Neuronal stem cell (in vitro differentiated cells): ENCODE results near the gene EVA1A.

Experiments
- DNase-seq: peaks from one replicate; pipeline ENCODE4 v3.0.0-alpha.2; 2013; ENCODE audit warnings: low spot score
- H2AFZ ChIP-seq: one replicate; pipeline ENCODE4 v1.6.1; 2013; ENCODE audit warnings: mild to moderate bottlenecking, low read length, inconsistent platforms
- H2AK5ac ChIP-seq: 2 replicates; pipeline ENCODE4 v1.6.1; 2013; ENCODE audit warnings: low read depth, mild to moderate bottlenecking, inconsistent platforms, low read length, moderate library complexity, mixed read lengths
- H2BK120ac ChIP-seq: 2 replicates; pipeline ENCODE4 v1.6.1; 2013; ENCODE audit warnings: low read depth, mild to moderate bottlenecking, inconsistent platforms, low read length, moderate library complexity, mixed read lengths
- H2BK12ac ChIP-seq: one replicate; pipeline ENCODE4 v1.6.1; 2013; ENCODE audit warnings: low read length, inconsistent platforms
- H2BK15ac ChIP-seq: 2 replicates; pipeline ENCODE4 v1.6.1; 2013; ENCODE audit warnings: mild to moderate bottlenecking, low read length, inconsistent platforms, mixed read lengths
- H2BK5ac ChIP-seq: one replicate; pipeline ENCODE4 v1.6.1; 2013; ENCODE audit warnings: inconsistent platforms, mild to moderate bottlenecking, low read length, moderate library complexity
- H3K14ac ChIP-seq: one replicate; pipeline ENCODE4 v1.6.1; 2013; ENCODE audit warnings: low read length, inconsistent platforms
- H3K18ac ChIP-seq: 2 replicates; pipeline ENCODE4 v1.6.1; 2013; ENCODE audit warnings: low read length, inconsistent platforms
- H3K23ac ChIP-seq: 2 replicates; pipeline ENCODE4 v1.6.1; 2013; ENCODE audit warnings: low read depth, mild to moderate bottlenecking, mixed read lengths, low read length, inconsistent platforms; ENCODE audit not compliant: poor library complexity
- H3K27ac ChIP-seq: replicated peaks from 3 replicates; pipeline ENCODE4 v1.5.1; 2013; ENCODE audit warnings: low read length, inconsistent platforms
- H3K27me3 ChIP-seq, 3 experiments: 2 replicates each; pipeline ENCODE4 v1.6.1; 2013; ENCODE audit warnings: low read length in 3 of 3, mild to moderate bottlenecking in 2 of 3, inconsistent platforms in 1 of 3, low read depth in 1 of 3, mixed read lengths in 1 of 3, moderate library complexity in 1 of 3; ENCODE audit not compliant: control insufficient read depth in 3 of 3, insufficient read depth in 3 of 3
- H3K36me3 ChIP-seq, 2 donors: replicated peaks in 1 of 2; 2 replicates each; pipeline ENCODE4 v1.6.1; 2013; ENCODE audit warnings: low read length in 2 of 2; ENCODE audit not compliant: control insufficient read depth in 2 of 2, insufficient read depth in 2 of 2
- H3K4ac ChIP-seq: 2 replicates; pipeline ENCODE4 v1.6.1; 2013; ENCODE audit warnings: inconsistent platforms, mild to moderate bottlenecking, low read length, moderate library complexity
- H3K4me1 ChIP-seq, 2 donors: 1 replicate in 1 of 2; 2 replicates in 1 of 2; pipeline ENCODE4 v1.6.1; 2013; ENCODE audit warnings: low read length in 2 of 2, low read depth in 1 of 2; ENCODE audit not compliant: control insufficient read depth in 2 of 2, insufficient read depth in 1 of 2
- H3K4me2 ChIP-seq: one replicate; pipeline ENCODE4 v1.6.1; 2013; ENCODE audit warnings: mild to moderate bottlenecking, low read length, inconsistent platforms; ENCODE audit not compliant: insufficient read depth, poor library complexity, severe bottlenecking
- H3K4me3 ChIP-seq, 2 donors: 2 replicates each; pipeline ENCODE4 v1.5.1; 2013; ENCODE audit warnings: low read length in 2 of 2, mild to moderate bottlenecking in 2 of 2, inconsistent platforms in 1 of 2, moderate library complexity in 1 of 2
- H3K79me1 ChIP-seq: one replicate; pipeline ENCODE4 v1.6.1; 2013; ENCODE audit warnings: low read depth, mild to moderate bottlenecking, inconsistent platforms, low read length, moderate library complexity
- H3K9ac ChIP-seq: one replicate; pipeline ENCODE4 v1.6.1; 2013; ENCODE audit warnings: mild to moderate bottlenecking, low read depth, low read length, inconsistent platforms; ENCODE audit not compliant: poor library complexity
- H3K9me3 ChIP-seq, 2 donors: replicated peaks in 1 of 2; 2 replicates each; pipeline versions ENCODE3 to v1.6.1; 2013; ENCODE audit warnings: low read length in 2 of 2, mild to moderate bottlenecking in 2 of 2, inconsistent platforms in 1 of 2, low read depth in 1 of 2, mixed read lengths in 1 of 2, moderate library complexity in 1 of 2; ENCODE audit not compliant: control insufficient read depth in 2 of 2, insufficient read depth in 1 of 2
- H4K8ac ChIP-seq: one replicate; pipeline ENCODE4 v1.6.1; 2013; ENCODE audit warnings: low read depth, mild to moderate bottlenecking, inconsistent platforms, low read length, moderate library complexity
- H4K91ac ChIP-seq: one replicate; pipeline ENCODE4 v1.6.1; 2013; ENCODE audit warnings: low read length, low read depth, mild to moderate bottlenecking, inconsistent platforms; ENCODE audit not compliant: poor library complexity
- WGBS, 2 donors: extraction: QIAGEN DNeasy Blood & Tissue Kit; methylation state at CpG; one replicate each; pipeline ENCODE4 v1.1.7; 2013; ENCODE audit warnings: missing lambda C conversion rate in 2 of 2, mixed read lengths in 1 of 2; ENCODE audit not compliant: insufficient read length in 2 of 2, insufficient replicate concordance in 1 of 2; ENCODE audit errors: extremely low coverage in 2 of 2; 5-methylcytosine and 5-hydroxymethylcytosine counted together

EVA1A gene

DNA sequence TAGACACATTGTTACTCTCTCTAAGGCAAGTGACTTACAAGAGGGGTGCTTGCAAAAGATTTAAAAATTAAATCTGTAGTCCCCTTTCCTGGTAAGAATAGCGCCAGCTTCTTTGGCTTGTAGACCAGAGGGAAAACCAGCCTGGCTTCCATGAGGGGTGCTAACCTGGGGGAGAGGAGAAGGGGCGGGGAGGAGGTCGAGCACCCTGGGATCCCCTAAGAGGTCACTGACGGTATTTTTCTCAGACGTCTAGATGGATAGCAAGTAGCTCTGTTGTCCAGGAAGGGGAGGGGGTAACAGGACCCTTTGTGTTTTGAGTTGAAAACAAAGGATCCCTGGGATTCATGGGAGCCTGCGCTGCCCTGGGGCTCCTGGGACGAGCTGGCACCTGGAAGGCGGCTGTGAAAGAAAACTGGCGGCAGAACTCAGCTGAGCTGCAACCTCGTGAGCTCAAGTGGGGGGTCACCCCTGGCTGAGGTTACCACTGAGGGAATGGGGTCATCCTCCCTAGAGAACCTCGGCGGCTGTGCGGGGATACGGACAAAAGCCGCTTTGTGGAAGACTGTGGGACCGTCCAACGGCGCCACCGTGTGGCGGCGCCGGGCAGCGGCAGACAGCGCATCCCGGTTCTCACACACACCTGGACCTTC lies 48.1 kb upstream of the EVA1A start:
- no peaks in the 10 kb centered on the region for H3K27me3 ChIP-seq
- no peaks in the 10 kb centered on the region for H3K79me1 ChIP-seq
- H3K27ac ChIP-seq, result peak overlapping the region; percentile 25
- no peaks in the 10 kb centered on the region for H3K36me3 ChIP-seq
- H3K4me1 ChIP-seq, result peaks cover 12 to 28% of the 10 kb centered on the region in 2 donors
- H2BK5ac ChIP-seq, result no peak overlapping the region
- H2AFZ ChIP-seq, result peak overlapping the region; percentile 36
- peaks cover 0 to 4% of the 10 kb centered on the region in 2 donors for H3K9me3 ChIP-seq
- no peak overlapping the region for H3K4ac ChIP-seq
- no peak overlapping the region for H2AK5ac ChIP-seq
- peak overlapping the region; percentile 80 for H3K4me2 ChIP-seq
- peak overlapping the region; percentile 13 to 76 for H3K4me3 ChIP-seq
- no peak overlapping the region for H2BK120ac ChIP-seq
- no peak overlapping the region for H4K91ac ChIP-seq
- peak; percentile 67 for DNase-seq
- no peak overlapping the region for H2BK15ac ChIP-seq
- H3K14ac ChIP-seq, result no peak overlapping the region
- H3K23ac ChIP-seq, result no peak overlapping the region
- no peak overlapping the region for H4K8ac ChIP-seq
- H3K18ac ChIP-seq, result peak overlapping the region; percentile 86
- peak overlapping the region; percentile 49 for H2BK12ac ChIP-seq
- no CpG with 5 or more reads among the region's 25 CpGs for WGBS, 2 donors
- no peak overlapping the region for H3K9ac ChIP-seq

DNA sequence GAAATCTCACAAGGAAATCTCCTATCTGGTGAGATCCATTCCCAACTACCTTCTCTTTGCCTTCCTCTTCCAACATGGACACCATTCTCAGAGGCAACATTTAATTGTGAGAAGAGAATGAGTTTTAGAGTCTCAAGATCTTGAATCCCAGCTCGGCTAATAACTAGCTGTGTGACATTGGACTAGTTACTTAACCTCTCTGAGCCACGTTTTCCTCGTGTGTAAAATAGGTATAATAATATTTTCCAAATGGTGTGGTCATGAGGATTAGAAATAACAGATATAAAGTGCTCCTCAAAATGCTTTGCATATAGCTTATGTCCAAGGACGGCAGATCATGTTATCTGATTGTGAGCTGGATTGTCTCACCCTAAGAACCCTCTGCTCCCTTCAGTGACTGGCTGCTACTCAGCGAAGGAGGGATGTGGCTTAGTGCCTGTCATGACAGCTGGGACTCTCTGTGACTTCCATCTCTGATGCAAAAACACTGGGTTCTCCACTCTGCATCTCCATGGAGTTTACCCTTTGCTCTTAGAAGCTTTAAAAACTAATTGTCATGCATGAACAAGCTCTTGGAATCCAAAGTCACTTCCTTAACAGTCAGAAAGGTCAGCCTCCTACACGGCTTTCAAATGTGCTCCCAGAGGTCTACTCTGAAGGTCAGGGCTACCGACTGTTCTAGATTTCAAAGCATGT lies 47.4 kb upstream of the EVA1A start:
- Histone ChIP-seq H4K8ac (no peak overlapping the region), H2BK120ac (no peak overlapping the region), H3K4ac (no peak overlapping the region), H3K9me3 (peaks cover 0 to 4% of the 10 kb centered on the region in 2 donors), H3K4me2 (peak overlapping the region; percentile 80), H3K18ac (no peak overlapping the region), H3K23ac (no peak overlapping the region), H3K79me1 (no peaks in the 10 kb centered on the region), H2BK5ac (no peak overlapping the region), H3K9ac (no peak overlapping the region), H4K91ac (no peak overlapping the region), H3K27me3 (no peaks in the 10 kb centered on the region), H3K14ac (no peak overlapping the region), H2BK12ac (no peak overlapping the region), H3K36me3 (no peaks in the 10 kb centered on the region), H2AFZ (no peak overlapping the region), H3K27ac (no peak overlapping the region), H3K4me1 (peaks cover 12 to 28% of the 10 kb centered on the region in 2 donors), H2BK15ac (no peak overlapping the region), H3K4me3 (no peak overlapping the region), H2AK5ac (no peak overlapping the region)
- no CpG with 5 or more reads among the region's 7 CpGs for WGBS, 2 donors
- DNase-seq, result peak; percentile 52

DNA sequence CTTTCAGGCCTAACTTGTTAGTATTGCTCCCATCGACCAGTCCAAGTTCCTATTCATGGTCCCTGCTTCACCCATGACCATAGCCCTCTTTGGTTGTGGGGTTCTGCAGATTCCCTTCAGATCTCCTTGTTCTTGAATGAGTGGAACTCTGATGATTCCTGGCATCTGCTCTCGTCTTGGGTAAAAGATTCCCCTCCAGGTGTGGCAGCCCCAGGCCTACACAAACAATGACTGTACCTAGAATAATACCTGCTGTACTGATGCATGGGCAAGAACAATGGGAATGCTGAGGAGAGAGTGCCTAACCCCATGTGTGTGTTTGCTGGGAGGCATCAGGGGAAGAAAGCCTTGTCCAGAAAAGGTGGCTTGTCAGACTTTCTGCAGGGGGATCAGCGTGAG lies 46.7 kb upstream of the EVA1A start:
- Histone ChIP-seq H3K4me2 (no peak overlapping the region), H2BK5ac (no peak overlapping the region), H2BK12ac (no peak overlapping the region), H3K4me1 (peaks cover 7 to 24% of the 10 kb centered on the region in 2 donors), H3K9me3 (peaks cover 0 to 4% of the 10 kb centered on the region in 2 donors), H3K27me3 (no peaks in the 10 kb centered on the region), H3K18ac (no peak overlapping the region), H2BK120ac (no peak overlapping the region), H2AFZ (no peak overlapping the region), H3K9ac (no peak overlapping the region), H3K36me3 (no peaks in the 10 kb centered on the region), H2BK15ac (no peak overlapping the region), H3K14ac (no peak overlapping the region), H4K91ac (no peak overlapping the region), H3K27ac (no peak overlapping the region), H2AK5ac (no peak overlapping the region), H4K8ac (no peak overlapping the region), H3K4ac (no peak overlapping the region), H3K79me1 (no peaks in the 10 kb centered on the region), H3K23ac (no peak overlapping the region), H3K4me3 (no peak overlapping the region)
- DNase-seq, result no peak
- WGBS, 2 donors, result no CpG with 5 or more reads among the region's 3 CpGs

DNA sequence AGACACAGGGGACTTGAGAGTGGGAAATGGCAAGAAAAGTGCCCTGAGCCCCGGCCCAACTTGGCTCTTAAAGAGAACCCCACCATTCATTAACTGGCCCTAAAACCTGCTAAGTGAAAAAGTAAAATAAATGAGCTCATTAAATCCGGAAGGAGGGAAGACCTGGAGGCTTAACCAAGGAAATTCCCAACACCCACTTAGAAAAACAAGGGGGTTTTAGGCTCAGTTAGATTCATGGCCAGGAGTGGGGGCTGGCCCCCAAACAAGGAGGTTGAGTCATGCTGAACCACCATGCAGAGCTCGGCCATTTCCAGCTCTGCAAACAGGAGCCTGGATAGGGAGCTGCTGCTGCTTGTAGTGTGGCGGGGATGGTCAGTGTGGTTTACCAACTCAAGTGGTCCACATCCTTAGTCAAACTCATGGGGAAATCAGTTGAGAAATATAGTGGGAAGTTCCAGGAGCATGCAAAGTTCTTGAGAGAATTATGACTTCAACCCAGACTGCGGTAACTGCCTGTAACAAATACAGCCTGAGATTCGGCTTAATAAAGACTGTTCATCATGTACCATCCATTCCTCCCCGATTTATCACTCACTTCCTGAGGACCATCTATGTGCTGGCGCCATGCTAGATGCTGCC lies 46.1 kb upstream of the EVA1A start:
- Histone ChIP-seq H3K4me1 (peaks cover 6 to 23% of the 10 kb centered on the region in 2 donors), H3K27ac (no peak overlapping the region), H3K9ac (no peak overlapping the region), H2AK5ac (no peak overlapping the region), H3K4ac (no peak overlapping the region), H3K18ac (no peak overlapping the region), H2BK15ac (no peak overlapping the region), H4K8ac (no peak overlapping the region), H2AFZ (peak overlapping the region; percentile 19), H3K14ac (no peak overlapping the region), H3K4me2 (no peak overlapping the region), H3K27me3 (no peaks in the 10 kb centered on the region), H2BK5ac (no peak overlapping the region), H3K23ac (no peak overlapping the region), H2BK120ac (no peak overlapping the region), H3K9me3 (peaks cover 0 to 4% of the 10 kb centered on the region in 2 donors), H4K91ac (no peak overlapping the region), H3K79me1 (no peaks in the 10 kb centered on the region), H2BK12ac (no peak overlapping the region), H3K4me3 (no peak overlapping the region), H3K36me3 (no peaks in the 10 kb centered on the region)
- DNase-seq, result no peak
- WGBS, 2 donors, result no CpG with 5 or more reads among the region's 8 CpGs
